Endodermal cell (in vitro differentiated cells): ENCODE results near the gene SORD. TPM values are rescaled to one million over a fixed set of nuclear protein-coding genes. Genes with fewer than 3 reads are reported as not detected.
"Not testable (repeated sequence)": the region's sequence is repeated elsewhere in the genome, so short reads cannot be mapped to it uniquely, and the experiment has no call there.

ENCODE experiments used
- DNase-seq: peaks from one replicate; pipeline ENCODE4 v3.0.0-alpha.2; 2017
- H3K27ac ChIP-seq: 2 replicates; pipeline ENCODE4 v1.5.1; 2013; ENCODE audit warnings: mild to moderate bottlenecking, low read depth, low read length, moderate library complexity
- H3K27me3 ChIP-seq: 2 replicates; pipeline ENCODE4 v1.6.1; 2013; ENCODE audit warnings: mild to moderate bottlenecking, low read length, moderate library complexity; ENCODE audit not compliant: insufficient read depth, control insufficient read depth, poor library complexity, severe bottlenecking
- H3K36me3 ChIP-seq: 2 replicates; pipeline ENCODE4 v1.7.0; 2013; ENCODE audit warnings: mild to moderate bottlenecking, low read length, moderate library complexity; ENCODE audit not compliant: control insufficient read depth, insufficient read depth
- H3K4me1 ChIP-seq: one replicate; pipeline ENCODE4 v1.7.0; 2013; ENCODE audit warnings: low read length; ENCODE audit not compliant: control insufficient read depth, insufficient read depth
- H3K4me3 ChIP-seq: 2 replicates; pipeline ENCODE4 v1.5.1; 2013; ENCODE audit warnings: mild to moderate bottlenecking, low read length, moderate library complexity
- H3K9ac ChIP-seq: 2 replicates; pipeline ENCODE4 v1.6.1; 2013; ENCODE audit warnings: mild to moderate bottlenecking, low read length, moderate library complexity; ENCODE audit not compliant: poor library complexity, severe bottlenecking; ENCODE audit errors: extremely low read depth
- H3K9me3 ChIP-seq: 2 replicates; pipeline ENCODE4 v1.6.1; 2013; ENCODE audit warnings: mild to moderate bottlenecking, low read length, moderate library complexity; ENCODE audit not compliant: control insufficient read depth
- H3K27ac Mint-ChIP-seq: 2 replicates; pipeline ENCODE4 v1.8.0; 2020; ENCODE audit warnings: mixed read lengths
- H3K27me3 Mint-ChIP-seq: 2 replicates; pipeline ENCODE4 v1.8.0; 2021; ENCODE audit warnings: mild to moderate bottlenecking, mixed read lengths; ENCODE audit not compliant: insufficient read depth
- H3K36me3 Mint-ChIP-seq: 2 replicates; pipeline ENCODE4 v1.8.0; 2020; ENCODE audit warnings: low read depth, mixed read lengths
- H3K4me1 Mint-ChIP-seq: 2 replicates; pipeline ENCODE4 v1.8.0; 2020; ENCODE audit warnings: mixed read lengths
- H3K4me3 Mint-ChIP-seq: 2 replicates; pipeline ENCODE4 v1.8.0; 2020; ENCODE audit warnings: mild to moderate bottlenecking, moderate library complexity, mixed read lengths
- H3K9me3 Mint-ChIP-seq: 2 replicates; pipeline ENCODE4 v1.8.0; 2020; ENCODE audit warnings: mild to moderate bottlenecking, mixed read lengths
- CTCF ChIP-seq: fragments of 200-600 bp; sonication (generic); conservative IDR thresholded peaks from 2 replicates; pipeline ENCODE4 v1.5.0; 2021; ENCODE audit warnings: antibody characterized with exemption, mild to moderate bottlenecking
- WGBS, 2 experiments: methylation state at CpG; one replicate each; pipeline versions ENCODE4 v1.1.5 to v1.1.7; 2013; ENCODE audit warnings: missing lambda C conversion rate in 2 of 2, mixed read lengths in 1 of 2; ENCODE audit not compliant: insufficient coverage in 1 of 2, insufficient read length in 1 of 2; 5-methylcytosine and 5-hydroxymethylcytosine counted together
- total RNA-seq, 2 donors: library from RNA; stranded (reverse); fragmentation: NEBNext Ultra II Directional in 1 of 2; extraction: Animal tissue kit (Norgen Biotek cat#: 25700) in 1 of 2; gene quantifications; 2 replicates in 1 of 2; 3 replicates in 1 of 2; pipeline ENCODE4 v1.2.1, GENCODE V29; 2021

SORD gene
- total RNA-seq, 2 donors from 2014 or later = 28.7 to 40.3 TPM

- H3K27me3 Mint-ChIP-seq = peaks cover 41% of the 10 kb centered on the region
- no peak overlapping the region for H3K27ac ChIP-seq
Observed at GRCh38 chr15:45100884-45101625, 78.1 kb downstream of the SORD start.

GRCh38 chr15:45101749-45102148 is 78.8 kb downstream of the SORD start:
- no peak overlapping the region for H3K27ac ChIP-seq
- no peak overlapping the region for H3K9ac ChIP-seq
- no peaks in the 10 kb centered on the region for H3K4me1 ChIP-seq
- Mint-ChIP-seq H3K4me3 (no peak overlapping the region), H3K9me3 (no peaks in the 10 kb centered on the region), H3K4me1 (peaks cover 7% of the 10 kb centered on the region), H3K27me3 (peaks cover 44% of the 10 kb centered on the region), H3K27ac (no peak overlapping the region), H3K36me3 (no peaks in the 10 kb centered on the region)
- H3K9me3 ChIP-seq = no peaks in the 10 kb centered on the region
- no peaks in the 10 kb centered on the region for H3K36me3 ChIP-seq
- WGBS, 2 experiments = 89 to 93% methylated on average over 9 to 12 of the region's 12 CpGs
- no peak overlapping the region for H3K4me3 ChIP-seq
- peaks cover 55% of the 10 kb centered on the region for H3K27me3 ChIP-seq
- no peak for TF ChIP-seq CTCF
- DNase-seq = no peak

More at GRCh38 chr15:45100884-45101625, 78.1 kb downstream of the SORD start:
- WGBS, 2 experiments = 42 to 76% methylated on average over 3 to 7 of the region's 7 CpGs
- Mint-ChIP-seq H3K4me3 (no peak overlapping the region), H3K9me3 (no peaks in the 10 kb centered on the region), H3K4me1 (peaks cover 7% of the 10 kb centered on the region), H3K36me3 (no peaks in the 10 kb centered on the region), H3K27ac (no peak overlapping the region)
- Histone ChIP-seq H3K9ac (no peak overlapping the region), H3K27me3 (peaks cover 49% of the 10 kb centered on the region), H3K4me1 (no peaks in the 10 kb centered on the region), H3K36me3 (no peaks in the 10 kb centered on the region), H3K4me3 (no peak overlapping the region), H3K9me3 (no peaks in the 10 kb centered on the region)
- DNase-seq = no peak
- no peak for TF ChIP-seq CTCF

GRCh38 chr15:45102226-45102625 is 79.2 kb downstream of the SORD start:
- H3K27ac ChIP-seq = no peak overlapping the region
- H3K27me3 ChIP-seq = peaks cover 57% of the 10 kb centered on the region
- H3K36me3 ChIP-seq = no peaks in the 10 kb centered on the region
- Mint-ChIP-seq H3K27me3 (peaks cover 47% of the 10 kb centered on the region), H3K36me3 (no peaks in the 10 kb centered on the region), H3K4me1 (peaks cover 7% of the 10 kb centered on the region), H3K27ac (no peak overlapping the region), H3K9me3 (no peaks in the 10 kb centered on the region), H3K4me3 (no peak overlapping the region)
- H3K9ac ChIP-seq = no peak overlapping the region
- 95 to 100% methylated on average over 4 to 6 of the region's 6 CpGs for WGBS, 2 experiments
- DNase-seq = no peak
- H3K4me3 ChIP-seq = no peak overlapping the region
- TF ChIP-seq CTCF = no peak
- H3K4me1 ChIP-seq = no peaks in the 10 kb centered on the region
- no peaks in the 10 kb centered on the region for H3K9me3 ChIP-seq

GRCh38 chr15:45104170-45104569 is 81.2 kb downstream of the SORD start:
- H3K36me3 ChIP-seq, H3K36me3 Mint-ChIP-seq, H3K27ac Mint-ChIP-seq, H3K9me3 ChIP-seq, DNase-seq, H3K9ac ChIP-seq, H3K4me3 Mint-ChIP-seq, H3K9me3 Mint-ChIP-seq, H3K4me1 Mint-ChIP-seq, H3K27ac ChIP-seq, H3K4me3 ChIP-seq, H3K4me1 ChIP-seq: not testable (repeated sequence)
- H3K27me3 Mint-ChIP-seq = peaks cover 47% of the 10 kb centered on the region
- WGBS, 2 experiments = 89 to 100% methylated on average over 1 to 8 of the region's 9 CpGs
- H3K27me3 ChIP-seq = peaks cover 57% of the 10 kb centered on the region
